HFF-Myc (cell line): ENCODE results near the gene C11orf98.
"Not testable (repeated sequence)": the region's sequence is repeated elsewhere in the genome, so short reads cannot be mapped to it uniquely, and the experiment has no call there.

Experiments
- DNase-seq: peaks from one replicate; pipeline ENCODE4 v3.0.0-alpha.2; 2011; ENCODE audit warnings: low read depth; ENCODE audit errors: extremely low read depth
- H3K4me3 ChIP-seq: replicated peaks from 2 replicates; pipeline ENCODE4 v1.5.1; 2011; ENCODE audit warnings: low read depth, mild to moderate bottlenecking, control low read depth, low read length
- CTCF ChIP-seq: IDR thresholded peaks from 2 replicates; pipeline ENCODE4 v1.5.1; 2012; ENCODE audit warnings: mild to moderate bottlenecking, low read depth, low read length, control low read depth; ENCODE audit errors: missing control alignments

Gene C11orf98

GRCh38 chr11:62708793-62709192 lies 43.8 kb upstream of the C11orf98 start:
- peak overlapping the region; percentile 46 for H3K4me3 ChIP-seq
- no peak for TF ChIP-seq CTCF
- no peak for DNase-seq

- TF ChIP-seq CTCF: no peak
- DNase-seq: no peak
- H3K4me3 ChIP-seq: 0 out of 2 replicates have a peak overlapping the region, but pooled peaks have one; percentile 46
These were observed 43.4 kb upstream of the C11orf98 start for GRCh38 chr11:62708392-62708791.

- peak within 1 kb of the TSS; percentile 70 for H3K4me3 ChIP-seq
- no peak for DNase-seq
- TF ChIP-seq CTCF: no peak
These were observed 42.4 kb upstream of the C11orf98 start, which contains the start of the genes BSCL2 and GNG3 for GRCh38 chr11:62707277-62707861. Gene BSCL2, minus strand, starts transcription at chr11:62707424. Its CDS starts 229 bp downstream, at chr11:62707195. Gene GNG3, plus strand, starts transcription at chr11:62707676. Its CDS starts 620 bp downstream, at chr11:62708296.

GRCh38 chr11:62706850-62707247 lies 41.8 kb upstream of the C11orf98 start:
- no peak for DNase-seq
- H3K4me3 ChIP-seq: no peak overlapping the region
- TF ChIP-seq CTCF: no peak

- DNase-seq: peak; percentile 63
- TF ChIP-seq CTCF: no peak
- H3K4me3 ChIP-seq: peak overlapping the region; percentile 70
These were observed 41.2 kb upstream of the C11orf98 start for GRCh38 chr11:62705880-62706849.

GRCh38 chr11:62705413-62705812 lies 40.4 kb upstream of the C11orf98 start:
- H3K4me3 ChIP-seq: peak overlapping the region; percentile 70
- TF ChIP-seq CTCF: no peak
- no peak for DNase-seq

- H3K4me3 ChIP-seq, DNase-seq: not testable (repeated sequence)
These were observed 38.9 kb upstream of the C11orf98 start for GRCh38 chr11:62703921-62704320.
